Common myeloid progenitor, CD34-positive (primary cell): ENCODE results near the gene CA10.

Experiments
- CTCF ChIA-PET: fragments of 350-600 bp; sonication (Branson Sonifier 250); formaldehyde crosslinking; loops from one replicate; lab custom pipeline; 2021; ENCODE audit warnings: antibody characterized with exemption; lab: Charles Lee
- POLR2A ChIA-PET: fragments of 350-600 bp; sonication (Branson Sonifier 250); formaldehyde crosslinking; loops from one replicate; lab custom pipeline; 2021; ENCODE audit warnings: antibody characterized with exemption; lab: Charles Lee
- DNase-seq, 3 donors: peaks; one replicate each; pipeline versions ENCODE4 v3.0.0 to v3.0.0-alpha.2; 2013
- H3K27ac ChIP-seq, 2 experiments: 1 replicate in 1 of 2; 2 replicates in 1 of 2; pipeline ENCODE4 v1.7.0; 2013; ENCODE audit warnings: inconsistent platforms in 2 of 2, low read length in 2 of 2, mild to moderate bottlenecking in 2 of 2, low read depth in 1 of 2, moderate library complexity in 1 of 2; ENCODE audit not compliant: severe bottlenecking in 2 of 2, insufficient read depth in 1 of 2, poor library complexity in 1 of 2
- H3K27me3 ChIP-seq, 5 experiments: replicated peaks in 2 of 5; 1 replicate in 3 of 5; 2 replicates in 2 of 5; pipeline versions ENCODE4 v1.6.1 to v1.7.0; 2013; ENCODE audit warnings: low read length in 4 of 5, mild to moderate bottlenecking in 2 of 5, moderate library complexity in 2 of 5, inconsistent platforms in 1 of 5; ENCODE audit not compliant: insufficient read depth in 5 of 5, control insufficient read depth in 4 of 5
- H3K36me3 ChIP-seq, 4 experiments: 1 replicate in 2 of 4; 2 replicates in 2 of 4; pipeline versions ENCODE4 v1.6.1 to v1.7.0; 2013; ENCODE audit warnings: low read length in 3 of 4, control low read depth in 1 of 4, mild to moderate bottlenecking in 1 of 4; ENCODE audit not compliant: control insufficient read depth in 4 of 4, insufficient read depth in 4 of 4
- H3K4me1 ChIP-seq, 4 experiments: 1 replicate in 3 of 4; 2 replicates in 1 of 4; pipeline versions ENCODE4 v1.6.1 to v1.7.1; 2013; ENCODE audit warnings: low read length in 3 of 4, mild to moderate bottlenecking in 3 of 4, control low read depth in 1 of 4, inconsistent platforms in 1 of 4, moderate library complexity in 1 of 4; ENCODE audit not compliant: control insufficient read depth in 4 of 4, insufficient read depth in 4 of 4; ENCODE audit errors: control extremely low read depth in 1 of 4
- H3K4me3 ChIP-seq, 7 experiments: 1 replicate in 4 of 7; 2 replicates in 3 of 7; pipeline versions ENCODE4 v1.5.1 to v1.7.0; 2013; ENCODE audit warnings: mild to moderate bottlenecking in 7 of 7, low read length in 6 of 7, moderate library complexity in 6 of 7, inconsistent platforms in 2 of 7, low read depth in 2 of 7, control low read depth in 1 of 7; ENCODE audit not compliant: insufficient read depth in 4 of 7, control insufficient read depth in 1 of 7; ENCODE audit errors: extremely low read depth in 1 of 7
- H3K9me3 ChIP-seq, 5 experiments: 1 replicate in 4 of 5; 2 replicates in 1 of 5; pipeline versions ENCODE4 v1.6.1 to v1.7.1; 2013; ENCODE audit warnings: low read length in 4 of 5, mild to moderate bottlenecking in 2 of 5, inconsistent platforms in 1 of 5, low read depth in 1 of 5, moderate library complexity in 1 of 5; ENCODE audit not compliant: control insufficient read depth in 4 of 5, insufficient read depth in 2 of 5; ENCODE audit errors: control extremely low read depth in 1 of 5
- WGBS: methylation state at CpG from one replicate; pipeline ENCODE4 v1.1.5; 2013; ENCODE audit not compliant: insufficient coverage; 5-methylcytosine and 5-hydroxymethylcytosine counted together

CA10 gene

GRCh38 chr17:52105591-52105990 is 52.9 kb downstream of the CA10 start:
- Histone ChIP-seq H3K4me1 (no peaks in the 10 kb centered on the region), H3K27me3 (peaks cover 0 to 3% (median 0%) of the 10 kb centered on the region in 5 experiments), H3K36me3 (no peaks in the 10 kb centered on the region), H3K9me3 (no peaks in the 10 kb centered on the region), H3K27ac (no peak overlapping the region), H3K4me3 (no peak overlapping the region)
- no peak for DNase-seq
- POLR2A ChIA-PET: no interaction called here
- CTCF ChIA-PET: interaction anchor here (0.9 kb wide), 2 partner anchors 341 to 734 kb away, joined by 3 to 5 read pairs; no protein-coding TSS in a partner anchor
- no CpG with 5 or more reads among the region's 1 CpG for WGBS

GRCh38 chr17:52096056-52096455 is 62.5 kb downstream of the CA10 start:
- H3K27me3 ChIP-seq: peaks cover 0 to 2% (median 0%) of the 10 kb centered on the region in 5 experiments
- no peaks in the 10 kb centered on the region for H3K36me3 ChIP-seq
- ChIA-PET POLR2A (no interaction called here), CTCF (no interaction called here)
- no peak overlapping the region for H3K27ac ChIP-seq
- DNase-seq: no peak
- H3K9me3 ChIP-seq: no peaks in the 10 kb centered on the region
- no peaks in the 10 kb centered on the region for H3K4me1 ChIP-seq
- H3K4me3 ChIP-seq: no peak overlapping the region

- CTCF ChIA-PET: no interaction called here
- no peaks in the 10 kb centered on the region for H3K9me3 ChIP-seq
- 73% methylated on average over 2 of the region's 2 CpGs for WGBS
- DNase-seq: no peak
- no peaks in the 10 kb centered on the region for H3K27me3 ChIP-seq
- H3K4me3 ChIP-seq: no peak overlapping the region
- no peaks in the 10 kb centered on the region for H3K36me3 ChIP-seq
- POLR2A ChIA-PET: no interaction called here
- no peak overlapping the region for H3K27ac ChIP-seq
- H3K4me1 ChIP-seq: no peaks in the 10 kb centered on the region
These were observed 74.3 kb downstream of the CA10 start for GRCh38 chr17:52084176-52084575.

GRCh38 chr17:52079496-52079895 is 79.0 kb downstream of the CA10 start:
- Histone ChIP-seq H3K36me3 (no peaks in the 10 kb centered on the region), H3K9me3 (no peaks in the 10 kb centered on the region), H3K27me3 (no peaks in the 10 kb centered on the region), H3K4me3 (no peak overlapping the region), H3K4me1 (no peaks in the 10 kb centered on the region), H3K27ac (no peak overlapping the region)
- 100% methylated on average over 1 of the region's 4 CpGs for WGBS
- ChIA-PET POLR2A (no interaction called here), CTCF (no interaction called here)
- DNase-seq: no peak

GRCh38 chr17:52071712-52072111 is 86.8 kb downstream of the CA10 start:
- POLR2A ChIA-PET: no interaction called here
- WGBS: 88% methylated on average over 5 of the region's 5 CpGs
- no peak overlapping the region for H3K27ac ChIP-seq
- CTCF ChIA-PET: no interaction called here
- no peak for DNase-seq
- no peaks in the 10 kb centered on the region for H3K27me3 ChIP-seq
- no peaks in the 10 kb centered on the region for H3K36me3 ChIP-seq
- no peaks in the 10 kb centered on the region for H3K4me1 ChIP-seq
- H3K4me3 ChIP-seq: no peak overlapping the region
- H3K9me3 ChIP-seq: peaks cover 0 to 5% (median 2%) of the 10 kb centered on the region in 5 experiments

- ChIA-PET POLR2A (no interaction called here), CTCF (no interaction called here)
- Histone ChIP-seq H3K36me3 (no peaks in the 10 kb centered on the region), H3K9me3 (peaks cover 0 to 5% (median 2%) of the 10 kb centered on the region in 5 experiments), H3K4me1 (no peaks in the 10 kb centered on the region), H3K4me3 (no peak overlapping the region), H3K27me3 (no peaks in the 10 kb centered on the region), H3K27ac (no peak overlapping the region)
- WGBS: 78% methylated on average over 2 of the region's 2 CpGs
- no peak for DNase-seq
These were observed 93.7 kb downstream of the CA10 start for GRCh38 chr17:52064791-52065211.

GRCh38 chr17:52049496-52049895 is 109.0 kb downstream of the CA10 start:
- Histone ChIP-seq H3K27ac (no peak overlapping the region), H3K27me3 (no peaks in the 10 kb centered on the region), H3K4me3 (no peak overlapping the region), H3K4me1 (no peaks in the 10 kb centered on the region), H3K36me3 (no peaks in the 10 kb centered on the region), H3K9me3 (no peaks in the 10 kb centered on the region)
- ChIA-PET CTCF (no interaction called here), POLR2A (no interaction called here)
- WGBS: no CpG with 5 or more reads among the region's 1 CpG
- DNase-seq: no peak
